AG09319 (cell line): ENCODE data around the gene CCDC172.

Source experiments
- DNase-seq: peaks from one replicate; pipeline ENCODE4 v3.0.0-alpha.2; 2010; ENCODE audit warnings: low read depth; ENCODE audit errors: extremely low read depth
- TF ChIP-seq, protein P1 (sequence below): IDR thresholded peaks from 2 replicates; pipeline ENCODE4 v1.5.1; 2011; ENCODE audit warnings: low read depth, mild to moderate bottlenecking, inconsistent platforms, low read length, moderate library complexity

The CCDC172 gene, protein sequence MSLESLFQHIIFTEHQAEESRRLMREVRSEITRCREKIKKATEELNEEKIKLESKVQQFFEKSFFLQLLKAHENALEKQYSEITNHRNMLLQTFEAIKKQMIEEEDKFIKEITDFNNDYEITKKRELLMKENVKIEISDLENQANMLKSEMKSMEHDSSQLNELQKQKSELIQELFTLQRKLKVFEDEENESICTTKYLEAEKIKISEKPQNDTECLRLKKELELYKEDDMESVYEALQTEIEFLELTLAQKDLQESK

DNA sequence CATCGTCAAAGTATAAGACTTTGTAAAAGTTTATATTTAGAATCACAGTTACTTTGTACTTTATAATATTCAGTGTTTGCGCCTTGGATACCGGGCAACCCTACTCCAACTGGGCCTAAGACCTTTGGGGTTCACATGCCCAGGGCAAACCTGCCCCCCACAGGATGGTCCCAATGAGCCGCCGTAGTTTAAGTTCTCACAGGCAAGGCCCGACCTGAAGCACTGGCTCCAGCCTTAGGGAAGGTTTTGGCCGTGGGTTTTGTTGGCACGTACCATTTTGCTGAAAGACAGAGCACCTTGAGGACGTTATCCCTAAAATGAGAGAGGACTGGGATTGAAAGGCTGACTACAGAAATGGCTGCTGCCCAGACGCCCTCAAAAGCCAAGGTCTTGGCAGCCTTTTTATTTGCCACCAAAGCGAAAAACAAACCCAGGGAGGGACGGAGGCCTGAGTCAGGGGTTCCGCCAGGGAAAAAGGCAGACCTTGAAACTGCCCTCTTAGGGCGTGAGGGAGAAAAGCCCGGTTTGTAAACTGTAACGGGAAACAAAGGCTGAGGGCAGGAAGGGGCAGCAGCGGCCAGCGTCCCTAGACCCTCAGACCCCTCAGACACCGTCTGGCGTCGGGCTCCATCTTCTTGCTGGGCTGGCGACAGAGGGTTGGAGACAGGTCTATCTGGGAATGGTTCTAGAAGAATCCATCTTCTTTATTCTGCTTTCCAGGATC is at the start of gene CCDC172:
CCDC172 (plus strand) TSS at position 222 of the 724 bp plus-strand sequence. CDS start 564 bp downstream, outside the sequence.
- TF ChIP-seq, protein P1, sequence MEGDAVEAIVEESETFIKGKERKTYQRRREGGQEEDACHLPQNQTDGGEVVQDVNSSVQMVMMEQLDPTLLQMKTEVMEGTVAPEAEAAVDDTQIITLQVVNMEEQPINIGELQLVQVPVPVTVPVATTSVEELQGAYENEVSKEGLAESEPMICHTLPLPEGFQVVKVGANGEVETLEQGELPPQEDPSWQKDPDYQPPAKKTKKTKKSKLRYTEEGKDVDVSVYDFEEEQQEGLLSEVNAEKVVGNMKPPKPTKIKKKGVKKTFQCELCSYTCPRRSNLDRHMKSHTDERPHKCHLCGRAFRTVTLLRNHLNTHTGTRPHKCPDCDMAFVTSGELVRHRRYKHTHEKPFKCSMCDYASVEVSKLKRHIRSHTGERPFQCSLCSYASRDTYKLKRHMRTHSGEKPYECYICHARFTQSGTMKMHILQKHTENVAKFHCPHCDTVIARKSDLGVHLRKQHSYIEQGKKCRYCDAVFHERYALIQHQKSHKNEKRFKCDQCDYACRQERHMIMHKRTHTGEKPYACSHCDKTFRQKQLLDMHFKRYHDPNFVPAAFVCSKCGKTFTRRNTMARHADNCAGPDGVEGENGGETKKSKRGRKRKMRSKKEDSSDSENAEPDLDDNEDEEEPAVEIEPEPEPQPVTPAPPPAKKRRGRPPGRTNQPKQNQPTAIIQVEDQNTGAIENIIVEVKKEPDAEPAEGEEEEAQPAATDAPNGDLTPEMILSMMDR = no peak
- DNase-seq = no peak

DNA sequence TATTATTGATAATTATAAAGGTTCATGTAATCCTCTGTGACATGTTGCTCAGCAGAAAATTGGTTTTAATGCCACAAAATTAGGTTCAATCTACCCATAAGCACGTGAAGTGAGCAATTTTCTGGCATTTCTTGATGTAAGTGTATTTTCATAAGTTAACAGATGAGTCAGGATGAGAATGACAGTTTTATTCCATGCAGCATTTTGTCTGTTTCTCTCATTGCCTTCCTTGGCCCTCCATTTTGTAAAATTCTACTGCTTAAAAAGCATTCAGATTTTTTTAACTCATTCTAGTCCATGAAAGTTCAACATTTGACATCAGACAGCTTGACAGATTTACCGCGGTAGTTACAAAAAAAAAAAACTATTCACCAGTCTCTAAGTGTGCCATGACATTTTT is 47.3 kb upstream of the CCDC172 start:
- DNase-seq = no peak
- TF ChIP-seq, protein P1 = no peak

DNA sequence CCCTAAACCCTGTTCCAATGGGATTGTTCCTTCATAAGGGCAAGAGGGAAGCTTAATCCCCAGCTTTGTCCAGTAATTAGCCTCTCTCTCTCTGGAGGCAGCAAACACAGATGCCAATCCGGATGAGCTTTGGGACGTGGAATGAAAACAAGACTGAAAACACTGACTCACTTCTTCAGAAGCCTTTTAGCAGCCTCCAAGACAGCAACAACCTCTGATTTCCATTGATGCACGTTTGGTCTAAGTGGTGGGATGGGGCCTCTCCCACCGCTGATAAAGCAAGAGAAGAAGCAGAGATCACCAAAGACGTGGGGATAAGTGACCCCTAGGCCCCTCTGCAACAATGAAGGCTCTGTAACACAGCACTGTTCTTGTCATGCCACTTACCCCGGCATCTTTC is 45.4 kb upstream of the CCDC172 start:
- TF ChIP-seq, protein P1 = no peak
- no peak for DNase-seq

DNA sequence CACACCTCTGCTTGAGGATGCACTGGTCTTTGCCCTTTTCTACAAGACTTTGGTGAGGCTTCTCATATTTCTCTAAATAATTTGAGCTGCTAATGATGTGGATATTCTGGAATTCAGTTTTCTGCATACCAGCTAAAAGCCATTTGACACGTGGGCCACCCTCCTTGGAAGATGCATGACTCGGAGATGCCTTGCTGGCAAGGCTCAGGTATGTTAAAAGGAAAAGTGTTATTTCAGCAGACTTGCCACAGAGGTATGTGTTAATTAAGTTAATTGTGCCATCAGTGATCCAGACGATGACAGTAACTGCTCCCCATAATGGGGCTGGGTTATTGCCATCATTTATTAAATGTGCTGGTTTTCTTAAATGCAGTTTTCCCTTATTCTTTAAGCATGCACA is 42.5 kb upstream of the CCDC172 start:
- DNase-seq = no peak
- TF ChIP-seq, protein P1 = no peak

DNA sequence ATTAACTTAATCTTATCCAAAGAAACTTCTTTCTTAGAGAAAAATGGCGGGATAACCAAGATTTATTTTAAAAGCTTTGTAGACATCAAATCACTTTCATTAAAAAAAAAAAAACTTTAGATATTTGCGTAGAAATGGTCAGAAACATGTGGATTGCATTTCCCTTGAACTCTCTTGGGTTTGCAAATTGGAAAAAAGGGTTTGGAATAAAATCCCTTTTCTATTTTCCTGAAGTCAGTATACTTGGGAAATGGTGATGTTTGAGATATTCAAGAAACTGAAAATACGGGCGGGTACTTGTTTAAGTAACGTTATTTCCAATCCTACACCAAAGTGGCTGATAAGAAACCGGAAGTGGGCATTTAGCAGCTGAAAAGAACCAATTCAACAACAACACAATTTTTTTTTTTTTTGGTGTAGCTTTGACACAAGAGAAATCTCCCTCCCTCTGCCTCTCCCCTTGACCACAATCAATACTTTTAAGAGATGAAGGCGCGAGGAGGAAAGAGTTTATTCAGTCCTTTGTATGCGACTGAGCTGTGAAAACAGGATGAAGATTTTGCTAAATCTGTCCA is 37.5 kb upstream of the CCDC172 start:
- TF ChIP-seq, protein P1 = no peak
- no peak for DNase-seq

DNA sequence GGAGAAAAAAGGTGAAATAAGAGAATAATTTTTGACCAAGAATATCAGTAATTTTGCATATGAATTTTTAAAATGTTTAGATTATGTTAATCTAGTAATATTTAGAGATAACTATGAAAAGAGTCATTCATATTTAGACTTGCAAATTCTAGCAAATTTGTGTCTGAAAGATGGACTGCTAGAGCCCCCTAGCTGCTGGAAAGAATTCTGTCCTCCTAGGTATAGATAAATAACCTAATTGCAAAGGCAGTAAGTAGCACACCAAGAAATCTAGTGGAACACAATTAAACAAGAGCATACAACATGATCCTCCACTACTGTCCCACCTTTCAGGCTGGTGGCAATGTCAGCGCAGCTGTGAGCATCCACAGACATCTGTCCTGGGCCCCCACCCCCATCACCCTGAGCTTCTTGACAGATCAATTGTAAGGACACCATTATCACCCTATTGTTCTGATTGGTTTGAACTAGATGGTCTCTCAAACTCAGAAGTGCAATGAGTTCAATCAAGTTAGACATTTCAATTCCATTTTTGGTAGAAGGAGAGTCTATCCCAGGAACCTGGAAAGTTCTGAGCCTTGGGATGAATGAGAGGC is 36.2 kb upstream of the CCDC172 start:
- TF ChIP-seq, protein P1 = peak; percentile 76
- peak; percentile 36 for DNase-seq

DNA sequence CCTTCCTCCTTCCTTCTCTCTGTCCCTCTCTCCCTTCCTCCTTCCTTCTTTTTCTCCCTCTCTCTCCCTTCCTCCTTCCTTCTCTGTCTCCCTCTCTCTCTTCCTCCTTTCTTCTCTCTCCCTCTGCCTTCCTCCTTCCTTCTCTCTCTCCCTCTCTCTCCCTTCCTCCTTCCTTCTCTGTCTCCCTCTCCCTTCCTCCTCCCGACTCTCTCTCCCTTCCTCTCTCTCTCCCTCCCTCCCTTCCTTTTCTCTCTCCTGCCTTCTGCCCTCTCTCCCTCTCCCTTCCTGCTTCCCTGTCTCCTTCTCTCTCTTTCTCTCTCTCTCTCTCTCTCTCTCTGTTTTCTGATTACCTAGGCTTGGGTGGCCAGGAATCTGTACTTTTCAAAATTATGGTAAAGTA is 34.6 kb upstream of the CCDC172 start:
- TF ChIP-seq, protein P1 = no peak
- no peak for DNase-seq
